ENCODE measurements around the gene MYO1A. TPM values are rescaled to one million over a fixed set of nuclear protein-coding genes. Genes with fewer than 3 reads are reported as not detected.
"Not testable (repeated sequence)": the region's sequence is repeated elsewhere in the genome, so short reads cannot be mapped to it uniquely, and the experiment has no call there.

Gene MYO1A
- total RNA-seq, 1 donor from 2014 or later = 3.6 TPM

DNA sequence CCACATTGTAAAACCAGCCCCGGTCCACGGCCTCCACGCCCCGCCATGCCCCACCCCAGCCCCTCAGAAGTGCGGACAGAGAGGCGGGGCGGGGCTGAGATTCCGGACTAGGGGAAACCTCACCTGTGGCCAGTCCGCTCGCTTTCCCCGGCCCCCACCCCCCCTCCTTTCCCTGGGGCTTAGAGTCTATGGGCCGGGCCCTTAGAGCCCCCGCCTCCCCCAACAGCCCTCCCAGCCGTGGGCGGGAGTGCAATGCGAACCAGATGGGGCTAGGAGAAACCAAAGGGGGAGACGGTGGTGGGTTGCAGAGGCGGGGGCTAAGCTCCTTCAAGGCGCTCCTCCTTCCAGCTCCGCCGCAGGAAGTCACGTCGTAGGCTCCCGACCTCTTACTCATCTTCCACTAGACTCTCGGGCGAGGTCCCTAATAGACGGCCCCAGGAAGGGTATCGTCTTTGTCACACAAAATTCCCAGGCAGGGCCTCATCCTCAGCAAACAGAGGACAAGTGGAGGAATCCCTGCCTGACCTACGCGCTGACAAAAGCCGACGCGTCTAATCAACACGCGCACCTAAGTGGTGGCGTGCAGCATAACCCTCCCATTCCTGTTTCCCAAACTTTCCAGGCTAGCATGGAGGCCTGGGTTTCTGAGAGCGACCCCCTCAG lies 37.9 kb upstream of the MYO1A start:
- DNase-seq (ENCODE audit: low spot score) = no peak

DNA sequence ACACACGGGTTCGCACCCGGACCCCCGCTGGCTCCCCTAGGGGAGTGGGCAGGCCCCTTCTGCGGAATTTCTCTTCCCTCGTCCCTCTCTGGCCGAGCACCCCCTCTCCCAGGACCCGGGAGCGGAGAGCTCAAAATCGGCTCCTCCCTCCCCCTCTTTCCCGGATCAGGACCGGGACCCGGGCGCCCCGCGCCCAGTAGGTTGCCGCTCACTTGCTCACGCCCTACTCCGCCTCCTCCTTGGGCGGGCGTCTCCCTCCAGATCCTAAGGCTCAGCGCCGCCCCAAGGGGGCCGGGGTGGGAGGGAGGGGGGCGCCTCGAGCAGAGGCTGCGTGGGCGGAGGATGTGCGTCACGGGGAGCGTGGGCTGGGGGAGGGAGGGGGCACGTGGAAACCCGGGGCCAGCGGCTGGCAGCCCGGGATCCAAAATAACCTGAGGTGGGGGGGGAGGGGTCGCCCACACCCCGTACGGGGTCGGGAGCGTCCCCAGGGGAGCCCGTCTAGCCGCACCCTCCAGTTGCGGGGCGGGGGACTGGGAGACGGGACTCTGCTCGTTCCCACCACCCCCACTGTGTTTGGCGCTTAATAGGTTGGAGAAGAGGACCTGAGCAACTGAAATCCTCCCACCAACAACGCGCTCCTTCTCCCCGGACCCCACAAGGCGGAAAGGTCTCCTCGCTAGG lies 37.2 kb upstream of the MYO1A start:
- peak; percentile 96 for DNase-seq (ENCODE audit: low spot score)

DNA sequence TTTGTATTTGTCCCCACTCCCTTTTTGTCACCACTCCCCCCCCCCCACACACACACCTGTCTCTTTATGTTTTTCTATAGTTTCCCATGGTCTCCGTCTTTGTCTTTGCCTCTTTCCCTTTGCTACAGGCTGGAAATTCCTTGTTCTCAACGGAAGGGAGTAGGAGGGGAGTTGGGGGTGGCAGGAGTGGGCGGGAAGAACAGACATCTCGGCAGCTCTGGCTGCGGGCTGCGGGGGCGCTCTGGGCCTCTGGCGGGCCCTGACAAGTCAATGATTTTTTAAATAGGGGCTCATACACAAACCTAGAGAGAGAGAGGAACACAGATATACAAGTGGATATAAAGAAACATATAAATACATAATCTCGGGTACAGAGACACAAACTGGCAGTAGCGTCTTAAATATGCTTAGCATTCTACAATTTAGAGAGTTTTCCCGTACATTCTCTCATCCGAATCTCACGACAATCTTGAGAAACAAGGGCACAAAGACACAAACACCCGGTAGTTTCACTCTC lies 36.6 kb upstream of the MYO1A start:
- DNase-seq (ENCODE audit: low spot score) = no peak

DNA sequence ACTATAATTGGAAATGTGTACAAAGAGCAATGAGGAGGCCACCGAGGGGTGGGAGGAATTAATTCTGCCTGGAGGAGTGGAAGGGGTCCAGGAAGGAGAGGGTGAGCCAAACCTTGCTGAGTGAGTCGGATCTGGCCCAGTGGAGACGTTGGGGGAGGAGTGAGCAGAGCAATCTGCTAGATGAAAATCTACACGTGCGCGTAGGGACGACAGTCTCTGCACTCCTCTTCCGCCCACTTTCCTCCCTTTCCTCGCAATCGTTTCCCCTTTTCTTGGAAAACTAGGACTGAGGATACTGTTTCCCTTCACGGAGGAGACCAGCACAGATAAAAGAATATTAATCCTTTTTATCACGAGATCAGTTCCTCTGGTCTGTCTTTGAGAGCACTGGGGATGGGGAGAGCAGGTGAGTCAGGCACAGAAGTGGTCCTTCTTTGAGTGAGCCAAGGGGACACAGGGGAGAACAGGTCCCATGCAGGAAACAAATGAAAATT lies 36.1 kb upstream of the MYO1A start:
- DNase-seq (ENCODE audit: low spot score) = no peak

DNA sequence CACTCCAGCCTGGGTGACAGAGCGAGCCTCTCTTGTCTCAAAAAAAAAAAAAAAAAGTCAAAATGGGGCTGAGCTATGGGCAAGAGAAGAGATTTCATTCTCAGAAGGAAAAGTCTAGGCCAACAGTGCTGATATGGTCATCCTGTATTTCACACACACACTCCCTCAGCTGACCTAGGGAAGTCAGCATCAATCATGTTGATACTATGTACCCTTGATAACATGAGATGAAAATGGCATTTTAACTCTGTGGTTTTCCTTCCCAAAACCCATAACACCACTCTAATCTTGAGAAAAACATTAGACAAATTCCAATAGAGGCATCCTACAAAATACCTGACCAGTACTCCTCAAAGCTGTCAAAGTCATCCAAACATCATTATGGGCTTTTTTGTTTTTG lies 30.9 kb upstream of the MYO1A start:
- no peak for DNase-seq (ENCODE audit: low spot score)

DNA sequence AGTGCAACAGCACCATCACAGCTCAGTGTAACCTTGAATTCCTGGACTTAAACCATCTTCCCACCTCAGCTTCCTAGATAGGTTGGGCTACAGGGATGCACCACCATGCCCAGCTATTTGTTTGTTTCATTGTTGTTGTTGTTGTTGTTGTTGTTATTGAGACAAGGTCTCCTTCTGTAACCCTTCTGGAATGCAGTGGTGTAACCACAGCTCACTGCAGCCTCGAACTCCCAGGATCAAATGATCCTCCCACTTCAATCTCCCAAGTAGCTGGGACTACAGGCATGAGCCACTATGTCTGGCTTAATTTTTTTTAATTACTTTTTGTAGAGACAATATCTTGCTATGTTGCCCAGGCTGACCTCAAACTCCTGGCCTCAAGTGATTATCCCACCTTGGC lies 29.9 kb upstream of the MYO1A start:
- DNase-seq (ENCODE audit: low spot score) = no peak

DNA sequence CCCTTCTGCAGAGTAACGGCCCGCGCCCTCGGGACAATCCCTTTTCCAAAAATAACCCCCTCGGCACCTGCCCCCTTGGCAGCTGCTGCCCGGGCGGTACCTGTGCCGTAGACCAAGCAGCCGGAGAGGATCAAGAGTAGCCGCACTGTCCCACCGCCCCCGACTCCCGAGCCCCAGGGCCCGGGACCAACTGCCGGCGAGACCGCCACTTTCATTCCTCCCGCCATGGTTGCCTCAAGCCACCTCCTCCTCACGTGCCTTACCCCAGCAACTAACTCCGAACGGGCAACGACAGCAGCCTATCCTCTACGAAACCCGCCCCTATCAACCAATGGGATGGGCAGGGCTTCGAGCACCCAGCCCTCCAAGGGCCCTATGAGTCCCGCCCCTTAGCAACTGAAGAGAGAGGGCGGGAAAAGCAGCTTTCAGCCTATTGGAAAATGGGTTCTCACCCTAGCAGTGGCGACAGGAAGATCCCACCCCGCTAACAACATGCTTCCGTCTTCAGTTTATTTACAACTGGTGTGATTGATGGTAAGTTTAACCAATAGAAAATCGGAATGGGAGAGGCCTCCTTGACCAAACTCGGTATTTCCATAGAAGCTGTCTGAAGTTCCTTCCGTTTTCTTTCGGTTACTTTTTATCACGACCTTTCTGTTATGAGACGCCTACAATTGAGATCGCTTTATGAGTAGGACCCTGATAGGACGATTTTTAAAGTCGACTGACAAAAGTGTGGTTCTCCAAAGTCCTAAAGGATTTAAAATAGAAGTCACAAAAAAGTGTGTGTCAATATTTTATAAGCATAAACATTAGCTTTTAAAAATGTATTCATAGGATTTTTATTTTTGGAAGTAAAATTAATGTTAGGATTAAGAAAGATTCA lies 28.8 kb upstream of the MYO1A start, which contains the start of gene NEMP1:
TSS of gene NEMP1 (minus strand) at position 273 of the 886 bp plus-strand sequence. CDS start at position 227, 46 bp downstream.
- DNase-seq (ENCODE audit: low spot score) = no peak

DNA sequence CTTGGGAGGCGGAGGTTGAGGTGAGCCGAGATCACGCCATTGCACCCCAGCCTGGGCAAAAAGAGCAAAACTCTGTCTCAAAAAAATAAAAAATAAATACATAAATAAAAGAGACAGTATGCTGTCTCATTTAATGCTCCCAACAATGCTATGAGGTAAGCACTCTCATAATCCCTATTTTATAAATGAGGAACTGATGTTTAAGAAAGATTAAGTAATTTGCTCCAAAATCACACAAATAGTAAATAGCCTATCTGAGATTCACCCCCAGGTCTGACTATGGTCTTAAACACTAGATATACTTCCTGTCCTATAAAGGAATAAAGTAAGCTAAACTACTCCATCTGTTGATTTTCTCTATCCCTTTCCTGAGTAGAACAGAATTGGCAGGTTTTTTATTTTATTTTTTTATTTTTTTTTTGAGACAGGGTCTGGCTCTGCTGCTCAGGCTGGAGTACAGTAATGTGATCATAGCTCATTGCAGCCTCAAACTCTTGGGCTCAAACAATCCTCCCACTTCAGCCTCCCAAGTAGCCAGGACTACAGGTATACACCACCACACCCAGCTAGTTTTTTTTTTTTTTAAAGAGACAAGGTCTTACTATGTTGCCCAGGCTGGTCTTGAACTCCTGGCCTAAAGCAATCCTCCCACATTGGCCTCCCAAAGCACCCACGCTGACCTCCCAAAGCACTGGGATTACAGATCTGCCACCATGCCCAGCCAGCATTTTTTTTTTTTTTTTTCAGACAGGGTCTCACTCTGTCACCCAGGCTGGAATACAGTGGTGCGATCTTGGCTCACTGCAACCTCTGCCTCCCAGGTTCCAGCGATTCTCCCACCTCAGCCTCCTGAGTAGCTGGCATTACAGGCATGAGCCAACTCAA lies 23.9 kb upstream of the MYO1A start:
- not testable (repeated sequence) for DNase-seq (ENCODE audit: low spot score)

DNA sequence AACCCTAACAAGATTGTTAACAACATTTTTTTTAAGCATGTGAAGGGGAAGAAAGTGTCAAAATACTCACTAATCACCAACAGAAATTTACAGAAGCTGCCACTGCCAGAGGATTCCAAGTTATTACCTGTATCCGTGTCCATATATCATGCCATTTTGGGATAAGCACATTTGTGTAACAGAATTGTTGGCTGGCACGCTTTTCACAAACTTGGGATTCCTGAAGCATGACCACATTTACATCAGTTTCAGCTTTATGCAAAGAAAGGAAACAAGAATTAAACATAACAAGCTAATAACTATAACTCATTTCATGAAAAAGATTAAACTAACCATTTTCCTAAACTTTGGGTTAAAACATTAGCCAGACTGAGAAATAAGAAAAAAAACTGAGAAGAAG lies 22.7 kb upstream of the MYO1A start:
- no peak for DNase-seq (ENCODE audit: low spot score)

DNA sequence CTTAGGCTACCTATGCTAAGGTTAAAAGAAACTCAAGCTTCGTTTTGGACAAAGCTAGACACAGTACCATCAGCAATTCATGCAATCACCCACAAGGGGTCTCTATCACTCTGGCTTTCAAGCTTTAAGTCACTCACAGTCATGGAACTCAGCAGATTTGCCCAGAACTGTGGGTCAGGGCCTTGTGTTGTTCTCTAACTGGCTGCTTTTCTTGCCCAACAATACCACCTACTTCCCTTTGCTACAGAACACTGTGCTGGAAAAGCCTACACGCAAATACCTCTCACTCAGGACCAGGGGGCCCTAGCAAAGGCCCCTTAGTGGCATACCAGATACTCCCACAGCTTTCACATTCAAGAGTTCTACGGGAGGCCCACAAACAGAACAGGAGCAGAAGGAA lies 19.6 kb upstream of the MYO1A start:
- DNase-seq (ENCODE audit: low spot score) = no peak

DNA sequence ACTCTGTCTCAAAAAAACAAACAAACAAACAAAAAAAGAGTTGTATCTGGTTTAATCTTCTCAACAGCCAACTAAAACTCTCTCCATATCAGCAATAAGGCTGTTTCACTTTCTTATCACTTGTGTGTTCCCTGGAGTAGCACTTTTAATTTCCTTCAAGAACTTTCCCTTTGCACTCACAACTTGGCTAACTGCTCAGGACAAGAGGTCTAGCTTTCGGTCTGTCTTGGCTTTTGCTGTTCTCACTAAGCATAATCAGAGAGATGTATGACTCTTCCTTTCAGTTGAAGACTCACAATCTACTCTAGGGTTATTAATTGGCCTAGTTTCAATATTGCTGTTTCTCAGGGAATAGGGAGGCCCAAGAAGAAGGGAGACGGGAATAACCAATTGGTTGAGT lies 16.3 kb upstream of the MYO1A start:
- no peak for DNase-seq (ENCODE audit: low spot score)

DNA sequence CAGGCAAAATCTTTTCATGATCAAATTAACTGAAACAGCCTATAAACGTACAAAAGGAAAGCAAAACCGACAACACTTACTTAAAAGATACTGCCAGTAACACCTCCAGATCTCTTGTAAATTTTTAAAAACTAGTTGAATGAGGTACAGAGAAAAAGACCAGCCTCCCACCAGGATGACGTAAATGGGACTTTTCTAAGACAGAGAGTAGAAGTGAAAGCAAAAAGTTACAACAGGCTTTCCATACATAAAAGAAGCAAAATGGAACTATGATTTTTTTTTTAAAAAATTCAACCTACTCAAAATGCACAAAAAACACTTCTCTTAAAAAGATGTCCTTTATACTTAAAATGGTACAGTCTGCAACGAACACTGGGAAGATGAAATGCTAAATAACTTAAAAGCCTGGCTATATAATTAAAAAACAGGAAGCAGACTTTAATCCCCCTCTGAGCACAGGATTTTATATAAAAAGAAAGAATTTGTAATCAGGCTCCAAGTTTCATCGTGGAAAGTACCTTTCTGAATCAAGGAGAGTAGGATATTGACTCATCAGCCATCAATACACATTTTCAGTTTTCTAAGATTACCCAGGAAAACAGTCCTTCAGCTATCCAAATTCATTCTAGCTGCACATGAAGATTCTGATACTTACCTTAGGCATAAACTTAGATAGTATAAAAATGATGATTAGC lies 14.2 kb upstream of the MYO1A start:
- no peak for DNase-seq (ENCODE audit: low spot score)

DNA sequence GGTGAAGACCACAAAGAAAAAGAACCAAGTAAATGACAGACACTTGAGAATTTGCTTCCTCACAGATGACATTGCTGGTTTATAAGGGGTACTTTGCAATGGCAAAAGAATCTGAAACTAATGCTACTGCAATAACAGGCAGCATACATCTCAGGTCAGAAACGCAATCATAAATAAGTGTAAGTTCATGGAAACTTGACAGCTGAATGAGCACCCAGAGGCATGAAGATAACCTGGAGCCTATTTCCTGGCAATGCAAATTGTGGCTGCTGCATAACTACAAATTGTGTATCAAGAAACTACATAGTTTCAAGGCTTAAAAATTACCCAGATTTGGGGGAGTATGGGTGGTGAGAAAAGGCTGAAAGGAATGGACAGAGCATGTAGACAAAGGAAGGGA lies 8.5 kb upstream of the MYO1A start:
- DNase-seq (ENCODE audit: low spot score) = no peak

DNA sequence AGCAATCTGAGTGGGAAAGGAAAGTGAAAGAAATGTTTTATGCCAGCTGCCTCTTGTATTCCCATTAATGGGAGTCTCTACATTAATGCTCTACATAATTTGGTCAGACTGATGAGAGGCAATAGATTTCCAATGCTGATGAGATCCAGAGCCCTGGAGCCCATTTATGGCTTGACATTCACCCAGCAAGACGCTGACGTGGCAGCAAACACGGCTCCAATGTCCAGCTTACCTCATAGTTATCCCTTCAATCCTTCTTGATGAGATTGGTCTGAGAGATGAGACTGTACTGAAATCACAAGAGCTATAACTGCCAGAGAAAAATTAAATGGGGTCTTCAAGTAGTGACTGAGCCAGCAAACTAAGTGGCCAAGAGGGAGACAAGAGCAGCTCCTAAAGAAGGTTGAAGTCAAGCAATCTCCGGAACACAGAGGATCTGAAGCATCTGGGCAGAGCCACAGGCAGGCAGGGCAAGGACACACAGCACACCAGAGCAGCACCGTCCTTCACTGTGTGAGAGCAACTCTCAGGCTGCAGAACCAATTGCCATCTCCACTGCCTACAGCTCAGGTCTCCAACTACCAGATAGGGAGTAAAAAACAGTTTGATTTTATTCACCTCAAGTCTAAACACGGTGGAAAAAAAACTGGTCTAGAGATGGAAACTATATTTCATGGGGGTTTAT lies 7.3 kb upstream of the MYO1A start:
- no peak for DNase-seq (ENCODE audit: low spot score)

DNA sequence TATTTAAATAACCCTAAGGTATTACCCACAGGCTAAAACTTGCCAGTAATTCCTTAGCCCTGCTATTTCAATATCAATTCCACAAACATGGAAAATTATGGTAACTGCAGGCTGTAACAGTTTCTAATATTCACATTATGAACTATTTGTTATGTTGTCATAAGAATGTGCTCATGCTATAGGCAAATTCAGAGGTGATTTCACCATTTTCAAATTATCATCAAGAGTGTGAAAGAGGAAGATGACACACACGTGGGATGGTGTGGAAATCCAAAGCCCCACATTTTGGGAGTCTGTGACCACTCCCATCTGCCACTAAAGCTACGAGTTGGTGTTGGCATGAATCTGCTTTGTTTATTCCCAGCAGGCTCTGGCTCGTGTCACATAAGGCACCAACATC lies 5.9 kb upstream of the MYO1A start:
- no peak for DNase-seq (ENCODE audit: low spot score)

DNA sequence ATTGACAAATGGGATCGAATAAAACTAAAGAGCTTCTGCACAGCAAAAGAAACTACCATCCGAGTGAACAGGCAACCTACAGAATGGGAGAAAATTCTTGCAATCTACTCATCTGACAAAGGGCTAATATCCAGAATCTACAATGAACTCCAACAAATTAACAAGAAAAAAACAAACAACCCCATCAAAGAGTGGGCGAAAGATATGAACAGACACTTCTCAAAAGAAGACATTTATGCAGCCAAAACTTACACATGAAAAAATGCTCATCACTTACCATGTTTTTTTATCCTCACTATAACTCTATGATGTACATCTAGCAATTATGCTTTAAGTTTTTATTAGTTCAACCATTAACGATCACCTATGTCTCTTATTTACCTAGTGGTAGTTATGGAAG lies 4.0 kb upstream of the MYO1A start:
- DNase-seq (ENCODE audit: low spot score) = not testable (repeated sequence)

DNA sequence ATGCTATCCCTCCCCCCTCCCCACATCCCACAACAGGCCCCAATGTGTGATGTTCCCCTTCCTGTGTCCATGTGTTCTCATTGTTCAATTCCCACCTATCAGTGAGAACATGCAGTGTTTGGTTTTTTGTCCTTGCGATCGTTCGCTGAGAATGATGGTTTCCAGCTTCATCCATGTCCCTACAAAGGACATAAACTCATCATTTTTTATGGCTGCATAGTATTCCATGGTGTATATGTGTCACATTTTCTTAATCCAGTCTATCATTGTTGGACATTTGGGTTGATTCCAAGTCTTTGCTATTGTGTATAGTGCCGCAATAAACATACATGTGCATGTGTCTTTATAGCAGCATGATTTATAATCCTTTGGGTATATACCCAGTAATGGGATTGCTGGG lies 3.2 kb upstream of the MYO1A start:
- DNase-seq (ENCODE audit: low spot score) = not testable (repeated sequence)

DNA sequence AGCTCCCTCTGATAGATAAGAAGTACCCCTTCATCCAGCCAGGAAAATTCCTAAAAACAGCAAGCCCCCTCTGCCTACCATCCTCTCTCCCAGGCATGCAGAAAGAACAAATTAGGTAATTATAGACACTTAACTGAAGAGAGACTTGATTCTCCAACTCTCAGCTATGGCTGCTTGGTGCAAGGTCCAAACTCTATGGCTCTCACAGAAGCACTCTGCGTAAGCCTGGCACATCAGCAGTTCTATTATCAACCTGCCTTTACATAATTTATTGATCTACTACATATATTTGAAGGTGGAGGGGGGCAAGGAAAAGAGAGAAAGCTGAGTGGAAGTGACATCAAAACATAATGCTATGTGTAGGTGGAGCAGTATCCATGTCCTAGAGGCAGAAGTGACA lies 1.1 kb upstream of the MYO1A start:
- DNase-seq (ENCODE audit: low spot score) = no peak

DNA sequence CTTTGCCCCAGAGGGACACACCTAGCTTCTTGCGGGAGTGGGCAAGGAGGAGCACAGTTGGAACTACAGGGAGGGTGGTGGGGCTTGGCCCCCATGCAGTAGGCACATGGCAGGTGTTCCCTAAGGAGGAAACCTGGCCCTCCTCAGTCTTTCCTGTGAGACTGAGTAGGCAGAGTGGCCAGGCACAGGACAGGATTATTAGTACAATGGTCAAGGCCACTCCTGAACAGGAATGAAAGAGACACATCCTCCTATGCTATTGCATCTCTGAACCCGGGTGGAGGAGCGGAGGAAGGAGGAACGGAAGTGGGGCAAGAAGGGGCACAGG lies 846 bp downstream of the MYO1A start:
- DNase-seq (ENCODE audit: low spot score) = no peak
